ENCODE data around the gene RPL34. TPM values are rescaled to one million over a fixed set of nuclear protein-coding genes. Genes with fewer than 3 reads are reported as not detected.

RPL34 gene
- total RNA-seq, 4 donors from 2014 or later = 554 to 1,152 (median 836) TPM

DNA sequence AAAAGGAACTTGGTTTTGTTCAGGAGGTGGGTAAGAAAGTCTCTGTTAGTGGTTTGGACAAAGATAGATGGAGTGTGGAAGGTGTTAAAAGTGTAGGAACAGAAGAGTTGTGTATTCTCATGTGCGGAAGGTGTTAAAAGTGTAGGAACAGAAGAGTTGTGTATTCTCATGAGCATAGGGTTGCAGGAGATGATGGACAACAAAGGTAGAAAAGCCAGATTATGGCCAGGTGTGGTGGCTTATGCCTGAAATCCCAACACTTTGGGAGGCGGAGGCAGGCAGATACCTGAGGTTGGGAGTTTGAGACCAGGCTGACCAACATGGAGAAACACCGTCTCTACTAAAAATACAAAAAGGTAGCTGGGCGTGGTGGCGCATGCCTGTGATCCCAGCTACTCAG is 2.5 kb downstream of the RPL34 start:
- no peak overlapping the region for H3K27ac ChIP-seq
- DNase-seq (ENCODE audit: low spot score in 2 of 2) = no peak
- peaks cover 0 to 62% (median 21%) of the 10 kb centered on the region in 3 donors for H3K36me3 ChIP-seq
- no peak overlapping the region for H3K4me3 ChIP-seq
- no peaks in the 10 kb centered on the region for H3K9me3 ChIP-seq
- TF ChIP-seq EP300 (IDR thresholded peaks at IDR 0.05) (no peak), POLR2A (IDR thresholded peaks at IDR 0.05) (no peak)
- TF ChIP-seq, protein P1, sequence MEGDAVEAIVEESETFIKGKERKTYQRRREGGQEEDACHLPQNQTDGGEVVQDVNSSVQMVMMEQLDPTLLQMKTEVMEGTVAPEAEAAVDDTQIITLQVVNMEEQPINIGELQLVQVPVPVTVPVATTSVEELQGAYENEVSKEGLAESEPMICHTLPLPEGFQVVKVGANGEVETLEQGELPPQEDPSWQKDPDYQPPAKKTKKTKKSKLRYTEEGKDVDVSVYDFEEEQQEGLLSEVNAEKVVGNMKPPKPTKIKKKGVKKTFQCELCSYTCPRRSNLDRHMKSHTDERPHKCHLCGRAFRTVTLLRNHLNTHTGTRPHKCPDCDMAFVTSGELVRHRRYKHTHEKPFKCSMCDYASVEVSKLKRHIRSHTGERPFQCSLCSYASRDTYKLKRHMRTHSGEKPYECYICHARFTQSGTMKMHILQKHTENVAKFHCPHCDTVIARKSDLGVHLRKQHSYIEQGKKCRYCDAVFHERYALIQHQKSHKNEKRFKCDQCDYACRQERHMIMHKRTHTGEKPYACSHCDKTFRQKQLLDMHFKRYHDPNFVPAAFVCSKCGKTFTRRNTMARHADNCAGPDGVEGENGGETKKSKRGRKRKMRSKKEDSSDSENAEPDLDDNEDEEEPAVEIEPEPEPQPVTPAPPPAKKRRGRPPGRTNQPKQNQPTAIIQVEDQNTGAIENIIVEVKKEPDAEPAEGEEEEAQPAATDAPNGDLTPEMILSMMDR (IDR thresholded peaks at IDR 0.05) = no peak
- H3K4me1 ChIP-seq = peaks cover 0 to 40% (median 20%) of the 10 kb centered on the region in 4 donors
- H3K27me3 ChIP-seq = no peaks in the 10 kb centered on the region
- WGBS, 2 donors = 91 to 92% methylated on average over 5 of the region's 5 CpGs

DNA sequence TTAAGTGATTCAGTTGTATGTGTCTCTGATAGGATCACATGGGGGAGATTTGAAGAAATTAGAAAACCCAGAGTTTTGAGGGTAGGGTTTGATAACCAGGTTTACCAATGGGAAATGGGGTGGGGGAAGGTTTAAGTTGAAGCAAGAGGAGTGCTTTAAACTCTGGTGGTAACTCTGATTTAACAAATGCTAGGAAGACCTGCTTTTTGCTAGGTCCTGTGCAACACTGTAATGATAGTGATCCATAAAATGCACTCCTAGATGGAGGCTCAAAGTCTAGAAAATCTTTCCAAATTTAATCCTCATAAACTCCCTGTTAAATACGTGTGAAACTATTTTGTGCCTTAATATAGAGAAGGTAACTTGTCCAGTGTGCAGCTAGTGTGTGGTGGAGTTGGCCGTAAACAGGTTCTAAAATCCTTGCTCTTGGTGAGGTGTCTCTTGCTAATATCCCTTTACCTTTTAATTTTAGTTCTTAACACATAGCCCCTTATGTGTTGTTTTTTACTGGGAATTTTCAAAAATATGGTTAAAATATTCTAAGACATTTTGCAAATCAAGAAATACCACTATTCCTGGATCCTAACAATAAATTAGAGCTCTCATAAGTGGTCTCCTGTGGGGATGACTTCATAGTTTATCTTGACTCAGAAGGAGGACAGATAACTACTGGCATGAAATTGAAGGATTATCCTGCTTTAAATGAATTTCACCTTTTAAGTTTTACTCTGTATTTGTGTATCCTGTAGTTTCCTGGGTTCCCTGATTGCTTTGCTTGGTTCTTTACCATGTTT is 4.1 kb downstream of the RPL34 start:
- TF ChIP-seq POLR2A (IDR thresholded peaks at IDR 0.05) = no peak
- DNase-seq (ENCODE audit: low spot score in 2 of 2) = no peak
- Histone ChIP-seq H3K27me3 (no peaks in the 10 kb centered on the region), H3K4me1 (peaks cover 0 to 34% (median 17%) of the 10 kb centered on the region in 4 donors), H3K4me3 (no peak overlapping the region), H3K36me3 (peaks cover 0 to 78% (median 27%) of the 10 kb centered on the region in 3 donors), H3K27ac (no peak overlapping the region), H3K9me3 (no peaks in the 10 kb centered on the region)
- 74 to 79% methylated on average over 2 of the region's 2 CpGs for WGBS, 2 donors

DNA sequence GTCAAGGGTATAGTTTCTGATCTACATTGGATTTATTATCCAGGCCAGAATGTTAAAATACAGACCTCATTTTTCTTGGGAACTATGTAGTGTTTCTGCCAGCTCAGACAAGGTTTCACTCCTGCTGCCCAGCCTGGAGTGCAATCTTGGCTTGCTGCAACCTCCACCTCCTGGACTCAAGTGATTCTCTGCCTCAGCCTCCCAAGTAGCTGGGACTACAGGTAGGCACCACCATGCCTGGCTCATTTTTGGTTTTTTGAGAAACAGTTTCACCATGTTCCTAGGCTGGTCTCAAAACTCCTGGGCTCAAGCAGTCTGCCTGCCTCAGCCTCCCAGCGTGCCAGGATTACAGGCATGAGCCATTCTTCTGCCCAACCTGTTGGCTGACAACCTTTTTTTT is 5.7 kb downstream of the RPL34 start:
- TF ChIP-seq EP300 (IDR thresholded peaks at IDR 0.05) = no peak
- TF ChIP-seq, protein P1 (IDR thresholded peaks at IDR 0.05) = no peak
- TF ChIP-seq POLR2A (IDR thresholded peaks at IDR 0.05) = no peak
- no peak for DNase-seq (ENCODE audit: low spot score in 2 of 2)
- Histone ChIP-seq H3K4me3 (no peak overlapping the region), H3K36me3 (peaks cover 0 to 94% (median 27%) of the 10 kb centered on the region in 3 donors), H3K9me3 (no peaks in the 10 kb centered on the region), H3K4me1 (peaks cover 0 to 28% (median 13%) of the 10 kb centered on the region in 4 donors), H3K27me3 (no peaks in the 10 kb centered on the region), H3K27ac (no peak overlapping the region)
- WGBS, 2 donors = 83 to 95% methylated on average over 1 of the region's 1 CpG

DNA sequence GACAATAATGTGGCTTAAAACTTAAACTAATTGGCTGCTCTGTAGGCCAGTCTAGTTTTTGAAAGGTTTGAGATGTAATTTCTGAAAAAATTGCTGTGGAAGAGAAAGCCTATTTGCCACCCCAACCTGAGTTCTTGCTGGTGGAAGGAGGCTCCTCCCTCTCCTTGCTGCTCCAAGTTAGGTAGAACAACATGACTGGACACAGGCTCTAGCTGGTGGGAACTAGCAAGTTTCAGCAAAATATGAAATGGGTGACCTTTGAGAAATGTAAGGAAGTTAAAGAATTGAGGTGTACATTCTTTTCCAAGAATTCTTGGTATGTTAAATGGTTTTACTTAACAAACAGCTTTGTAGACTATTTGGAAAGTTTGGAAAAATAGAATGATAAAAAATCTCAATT is 8.0 kb downstream of the RPL34 start:
- Histone ChIP-seq H3K9me3 (no peaks in the 10 kb centered on the region), H3K27me3 (no peaks in the 10 kb centered on the region), H3K27ac (no peak overlapping the region), H3K4me3 (no peak overlapping the region), H3K36me3 (peaks cover 0 to 99% (median 27%) of the 10 kb centered on the region in 3 donors), H3K4me1 (peaks cover 0 to 4% (median under 1%) of the 10 kb centered on the region in 4 donors)
- no peak for DNase-seq (ENCODE audit: low spot score in 2 of 2)
- no peak for TF ChIP-seq POLR2A (IDR thresholded peaks at IDR 0.05)
- no peak for TF ChIP-seq EP300 (IDR thresholded peaks at IDR 0.05)
- TF ChIP-seq, protein P1 (IDR thresholded peaks at IDR 0.05) = no peak

DNA sequence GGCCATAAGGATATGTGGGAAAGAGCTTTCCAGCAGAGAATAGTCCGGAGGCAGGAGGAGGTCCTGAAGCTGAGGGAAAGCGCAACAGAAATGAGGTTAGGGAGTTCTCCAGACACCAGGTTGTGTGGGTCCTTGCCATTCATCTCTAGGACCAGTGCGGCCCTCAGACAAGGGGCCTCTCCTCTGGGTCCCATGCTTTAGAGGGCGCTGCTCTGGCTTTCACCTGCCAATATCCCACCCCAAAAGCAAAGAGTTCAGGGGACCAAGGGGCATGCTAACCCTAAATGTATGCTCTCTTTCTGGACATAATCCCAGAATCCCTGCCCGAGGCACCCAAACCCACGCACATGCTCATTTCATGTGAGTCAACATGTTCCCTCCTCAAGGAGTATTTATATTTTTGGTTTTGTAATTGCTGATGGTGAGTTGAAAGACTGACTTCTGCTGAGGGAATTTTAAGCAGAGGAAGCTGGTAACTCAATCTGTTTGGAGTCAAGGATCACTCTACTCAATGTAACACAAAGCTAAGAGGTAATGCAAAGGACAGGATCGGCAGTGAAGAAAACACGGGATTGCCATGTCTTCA is 14.8 kb downstream of the RPL34 start:
- Histone ChIP-seq H3K9me3 (no peaks in the 10 kb centered on the region), H3K27ac (no peak overlapping the region), H3K27me3 (no peaks in the 10 kb centered on the region), H3K36me3 (peaks cover 0 to 61% (median 0%) of the 10 kb centered on the region in 3 donors), H3K4me3 (no peak overlapping the region), H3K4me1 (no peaks in the 10 kb centered on the region)
- TF ChIP-seq, protein P1 (IDR thresholded peaks at IDR 0.05) = no peak
- TF ChIP-seq POLR2A (IDR thresholded peaks at IDR 0.05) (no peak), EP300 (IDR thresholded peaks at IDR 0.05) (no peak)
- WGBS, 2 donors = 81 to 84% methylated on average over 8 of the region's 8 CpGs
- no peak for DNase-seq (ENCODE audit: low spot score in 2 of 2)
